H7 (cell line): ENCODE results near the gene PRDM4. TPM values are rescaled to one million over a fixed set of nuclear protein-coding genes. Genes with fewer than 3 reads are reported as not detected.

Experiments used
- DNase-seq: peaks from one replicate; pipeline ENCODE4 v3.0.0; 2012
- H3K27me3 ChIP-seq: 2 replicates; pipeline ENCODE4 v1.6.0; 2011; ENCODE audit warnings: mild to moderate bottlenecking, low read length; ENCODE audit not compliant: control insufficient read depth, insufficient read depth
- H3K36me3 ChIP-seq: replicated peaks from 2 replicates; pipeline ENCODE4 v1.5.1; 2011; ENCODE audit warnings: low read length; ENCODE audit not compliant: control insufficient read depth, insufficient read depth
- H3K4me3 ChIP-seq: 2 replicates; pipeline ENCODE4 v1.5.1; 2011; ENCODE audit warnings: low read depth, mild to moderate bottlenecking, control low read depth, low read length, moderate library complexity; ENCODE audit not compliant: insufficient read depth
- total RNA-seq: library from RNA; depleted of rRNA; stranded (reverse); fragments of >200 nt; shearing (Covaris generic); gene quantifications from 2 replicates; pipeline ENCODE4 v1.2.3, GENCODE V29; 2014

Gene PRDM4
- total RNA-seq, 1 experiment from 2014 or later: 14.4 TPM

DNA sequence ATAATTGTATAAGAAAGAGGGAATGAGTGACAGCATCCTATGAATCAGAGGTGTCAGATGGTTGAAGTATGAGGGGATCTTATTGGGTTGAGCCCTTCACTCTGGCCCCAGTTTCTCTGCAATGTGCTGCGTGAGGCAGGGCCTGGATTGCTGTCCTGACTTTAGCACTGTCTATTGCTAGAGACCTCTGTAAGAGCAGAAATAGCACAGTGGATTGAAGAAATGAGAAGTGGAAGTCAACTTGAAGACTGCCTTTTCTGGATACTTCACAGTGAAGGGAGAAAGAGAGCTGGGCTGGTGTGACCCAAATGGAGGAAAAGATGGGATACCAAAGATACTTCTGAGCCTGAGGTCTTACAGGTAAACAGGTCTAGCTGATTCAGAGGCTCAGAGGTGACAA, 19.4 kb upstream of the PRDM4 start:
- DNase-seq: no peak
- Histone ChIP-seq H3K4me3 (no peak overlapping the region), H3K36me3 (no peaks in the 10 kb centered on the region), H3K27me3 (peaks cover 27% of the 10 kb centered on the region)

DNA sequence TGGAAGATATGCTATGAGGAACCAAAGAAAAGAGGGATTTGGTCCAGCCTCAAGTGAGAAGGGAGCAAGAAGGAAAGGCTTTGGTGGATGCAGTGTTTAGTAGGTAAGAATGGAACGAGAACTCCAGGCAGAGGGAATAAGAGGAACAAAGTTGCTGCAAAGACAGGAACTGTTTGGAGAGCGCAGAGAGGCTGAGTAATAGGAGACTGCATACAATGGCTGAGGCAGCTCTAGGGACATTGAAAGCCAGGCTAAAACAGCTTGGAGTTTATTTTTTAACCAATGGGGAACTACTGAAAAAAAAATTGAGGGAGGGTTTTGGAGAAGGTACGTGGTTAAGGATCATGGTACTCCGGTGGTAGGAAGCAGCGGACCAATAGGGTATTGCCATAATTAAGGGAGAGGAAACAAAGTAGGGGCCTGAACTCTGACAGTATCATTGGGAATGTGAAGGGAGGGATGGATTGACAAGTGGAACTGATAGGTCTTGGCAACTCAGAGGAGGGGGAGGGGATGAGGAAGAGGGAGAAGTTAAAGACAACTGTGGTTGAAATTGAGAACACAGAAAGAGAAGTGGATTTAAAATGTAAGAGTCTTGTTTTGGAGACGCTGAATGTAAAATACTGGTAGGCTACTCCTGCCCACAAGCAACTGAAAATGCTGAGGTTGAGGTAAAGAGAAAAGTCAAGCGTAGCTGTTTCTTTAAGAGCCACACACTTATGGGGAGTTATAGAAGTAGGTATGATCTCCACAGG, 18.3 kb upstream of the PRDM4 start:
- Histone ChIP-seq H3K36me3 (no peaks in the 10 kb centered on the region), H3K4me3 (no peak overlapping the region), H3K27me3 (peaks cover 37% of the 10 kb centered on the region)
- DNase-seq: no peak

DNA sequence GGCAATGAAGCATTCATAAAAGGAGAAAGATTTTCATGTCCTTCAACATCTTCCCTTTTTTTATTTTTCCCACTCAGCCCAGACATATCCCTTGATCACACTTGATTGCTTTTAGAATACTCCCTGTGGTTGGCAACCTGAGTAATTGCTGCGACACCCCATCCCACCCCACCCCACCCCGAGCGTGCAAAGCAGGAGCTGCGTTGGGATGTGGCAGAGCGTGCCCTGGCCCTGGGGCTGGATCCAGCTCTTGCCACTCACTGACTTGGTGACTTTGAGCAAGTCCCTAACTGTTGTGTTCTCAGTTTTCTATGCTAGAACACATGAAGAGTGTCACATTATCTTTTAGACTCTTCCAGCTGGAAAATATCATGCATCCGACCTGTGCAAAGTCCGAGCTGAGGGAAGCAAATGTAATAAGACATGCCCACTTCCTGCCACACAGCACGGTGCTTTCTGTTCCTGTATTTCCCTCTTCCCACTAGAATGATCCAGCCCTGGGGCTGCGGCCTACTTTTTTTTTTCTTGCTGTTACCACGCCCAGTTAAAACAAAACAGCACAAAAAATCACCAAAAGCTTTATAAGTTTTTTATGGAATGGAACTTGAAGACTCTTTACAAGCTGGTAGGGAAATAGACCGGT, 17.6 kb upstream of the PRDM4 start:
- Histone ChIP-seq H3K27me3 (peaks cover 44% of the 10 kb centered on the region), H3K4me3 (no peak overlapping the region), H3K36me3 (no peaks in the 10 kb centered on the region)
- no peak for DNase-seq

DNA sequence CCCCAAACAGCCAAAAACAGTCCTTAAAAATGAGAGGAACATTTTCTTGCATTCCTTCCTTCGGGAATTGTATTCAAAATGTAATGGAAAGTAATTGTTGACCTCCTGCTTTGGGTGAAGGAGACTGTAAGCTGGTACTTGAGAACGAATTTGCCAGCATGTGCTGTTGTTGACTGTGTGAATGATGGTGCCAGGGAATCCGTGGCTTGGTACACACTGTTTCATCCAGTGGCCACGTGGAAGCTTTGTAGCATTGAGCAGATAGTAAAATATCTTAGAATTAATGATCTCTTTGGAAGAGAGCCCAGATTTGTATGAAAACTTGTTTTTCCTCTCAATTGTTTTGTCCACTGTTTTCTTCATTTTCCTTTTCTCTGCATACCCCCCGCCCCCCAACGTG, 15.2 kb upstream of the PRDM4 start:
- no peak for DNase-seq
- Histone ChIP-seq H3K4me3 (no peak overlapping the region), H3K36me3 (no peaks in the 10 kb centered on the region), H3K27me3 (peaks cover 53% of the 10 kb centered on the region)

DNA sequence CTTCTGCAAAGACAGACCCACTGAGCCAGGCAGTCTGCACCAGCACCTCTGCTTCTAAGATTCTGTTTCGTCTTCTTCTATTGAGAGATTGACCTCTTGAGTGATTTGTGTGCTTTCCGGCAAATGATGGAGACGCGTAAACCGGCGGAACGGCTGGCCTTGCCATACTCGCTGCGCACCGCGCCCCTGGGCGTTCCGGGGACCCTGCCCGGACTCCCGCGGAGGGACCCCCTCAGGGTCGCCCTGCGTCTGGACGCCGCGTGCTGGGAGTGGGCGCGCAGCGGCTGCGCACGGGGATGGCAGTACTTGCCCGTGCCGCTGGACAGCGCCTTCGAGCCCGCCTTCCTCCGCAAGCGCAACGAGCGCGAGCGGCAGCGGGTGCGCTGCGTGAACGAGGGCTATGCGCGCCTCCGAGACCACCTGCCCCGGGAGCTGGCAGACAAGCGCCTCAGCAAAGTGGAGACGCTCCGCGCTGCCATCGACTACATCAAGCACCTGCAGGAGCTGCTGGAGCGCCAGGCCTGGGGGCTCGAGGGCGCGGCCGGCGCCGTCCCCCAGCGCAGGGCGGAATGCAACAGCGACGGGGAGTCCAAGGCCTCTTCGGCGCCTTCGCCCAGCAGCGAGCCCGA, 14.3 kb upstream of the PRDM4 start:
- peaks cover 53% of the 10 kb centered on the region for H3K27me3 ChIP-seq
- peak overlapping the region; percentile 44 for H3K4me3 ChIP-seq

DNA sequence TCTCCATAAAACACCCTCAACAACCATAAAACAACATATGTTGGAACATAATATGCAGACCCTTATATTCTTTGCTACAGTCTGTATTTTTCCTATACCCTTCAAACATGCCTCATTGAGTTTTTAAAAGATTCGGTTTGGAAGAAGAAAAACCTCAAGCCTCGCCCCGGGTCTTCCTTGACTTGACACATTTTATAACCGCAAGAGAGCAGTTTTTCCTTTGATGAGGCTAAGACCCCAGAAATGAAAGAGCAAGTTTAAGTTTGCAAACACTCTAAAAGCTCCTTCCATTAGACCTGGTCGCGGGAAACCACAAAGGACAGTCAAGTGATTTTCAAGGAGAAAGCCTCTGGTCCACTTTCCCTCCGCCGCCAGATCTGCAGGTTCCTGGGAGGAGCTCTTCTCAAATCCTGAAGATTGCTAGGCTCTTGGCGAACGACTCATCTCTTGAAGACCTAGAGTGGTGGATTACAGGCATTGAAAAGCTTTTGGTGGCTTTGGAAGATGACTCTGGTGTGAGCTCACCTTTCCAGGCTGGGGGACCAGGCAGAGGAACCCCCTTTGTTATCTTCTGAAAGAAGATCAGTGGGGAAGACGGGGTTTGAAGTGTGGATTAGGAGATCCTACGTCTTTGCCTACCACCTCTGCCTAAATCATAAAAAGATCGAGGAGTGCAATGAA, 13.6 kb upstream of the PRDM4 start, which contains the start of gene ASCL4:
Gene ASCL4, plus strand, starts transcription at position 356 of the 681 bp plus-strand sequence. CDS start 515 bp downstream, outside the sequence.
- Histone ChIP-seq H3K27me3 (peaks cover 53% of the 10 kb centered on the region), H3K4me3 (peak within 1 kb of the TSS; percentile 44), H3K36me3 (no peaks in the 10 kb centered on the region)
- peak; percentile 31 for DNase-seq

More for the DNA sequence above, 14.3 kb upstream of the PRDM4 start:
- DNase-seq: peak; percentile 93
- H3K36me3 ChIP-seq: no peaks in the 10 kb centered on the region

DNA sequence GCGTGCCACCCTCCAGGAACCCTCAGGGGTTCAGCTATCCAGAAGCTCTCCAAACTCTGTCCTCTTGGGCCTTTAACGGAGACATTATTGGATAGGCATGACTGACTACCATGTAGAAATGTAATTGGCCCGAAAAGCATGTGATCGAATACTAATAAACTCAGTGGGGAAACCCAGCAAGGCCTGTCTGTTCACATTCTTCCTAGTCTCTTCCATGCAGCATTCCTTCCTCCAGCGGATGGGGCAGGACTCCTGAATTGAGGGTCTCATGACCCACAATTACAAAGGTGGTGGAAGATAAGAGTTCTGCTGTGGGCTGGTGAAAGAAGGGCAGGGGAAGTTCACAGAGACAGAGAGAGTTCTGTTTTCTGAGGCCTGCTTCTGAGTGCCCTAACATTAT, 6.5 kb upstream of the PRDM4 start:
- H3K36me3 ChIP-seq: no peaks in the 10 kb centered on the region
- H3K4me3 ChIP-seq: no peak overlapping the region
- no peak for DNase-seq
- peaks cover 2% of the 10 kb centered on the region; the same call in 1 of the 2 replicates for H3K27me3 ChIP-seq

DNA sequence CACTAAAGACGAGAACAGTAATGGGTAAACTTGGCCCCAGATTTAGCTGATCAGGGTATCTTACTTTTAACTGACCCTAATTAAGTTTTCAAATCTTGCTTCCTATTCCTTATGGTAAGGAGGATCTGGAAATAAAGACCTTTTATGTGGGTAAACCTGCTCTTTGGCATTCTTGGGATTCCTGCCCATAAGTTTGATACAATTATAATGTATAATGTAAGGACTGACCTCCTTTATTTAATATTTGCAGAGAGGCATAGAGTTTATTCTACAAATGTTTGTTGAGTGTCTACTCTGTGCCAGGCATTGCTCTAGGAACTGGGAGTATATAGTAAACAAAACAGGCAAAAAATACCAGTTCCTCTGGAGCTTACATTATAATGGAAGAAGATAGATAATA, 4.4 kb upstream of the PRDM4 start:
- Histone ChIP-seq H3K27me3 (no peaks in the 10 kb centered on the region; the same call in 1 of the 2 replicates), H3K36me3 (no peaks in the 10 kb centered on the region), H3K4me3 (no peak overlapping the region)
- no peak for DNase-seq

DNA sequence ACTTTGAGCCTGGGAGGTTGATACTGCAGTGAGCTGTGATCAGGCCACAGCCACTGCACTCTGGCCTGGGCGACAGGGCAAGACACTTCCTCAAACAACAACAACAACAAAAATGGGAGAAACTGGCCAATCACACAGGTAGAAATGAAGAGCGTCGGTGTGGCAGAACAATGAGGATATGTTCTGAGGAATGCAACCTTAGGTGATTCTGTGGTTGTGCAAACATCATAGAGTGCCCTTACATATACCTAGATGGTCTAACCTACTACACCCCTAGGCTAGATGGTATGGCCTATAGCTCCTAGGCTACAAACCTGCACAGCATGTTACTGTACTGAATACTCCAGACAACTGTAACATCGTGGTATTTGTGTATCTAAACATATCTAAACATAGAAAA, 3.7 kb upstream of the PRDM4 start:
- no peaks in the 10 kb centered on the region for H3K36me3 ChIP-seq
- no peaks in the 10 kb centered on the region; the same call in 1 of the 2 replicates for H3K27me3 ChIP-seq
- H3K4me3 ChIP-seq: no peak overlapping the region
- DNase-seq: no peak

DNA sequence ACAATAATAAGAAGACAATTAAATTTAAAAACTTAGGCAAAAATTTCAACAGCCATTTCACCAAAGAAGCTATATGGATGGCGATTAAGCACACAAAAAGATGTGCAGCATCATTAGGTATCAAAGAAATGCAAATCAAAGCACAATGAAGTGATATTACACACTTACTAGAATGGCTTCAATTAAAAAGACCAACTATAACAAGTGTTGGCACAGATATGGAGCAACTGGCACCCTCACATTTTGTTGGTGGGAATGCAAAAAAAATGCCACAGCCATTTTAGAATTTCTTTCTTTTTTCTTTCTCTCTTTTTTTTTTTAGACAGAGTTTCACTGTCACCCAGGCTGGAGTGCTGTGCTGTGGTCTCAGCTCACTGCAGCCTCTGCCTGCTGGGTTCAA, 1.9 kb upstream of the PRDM4 start:
- Histone ChIP-seq H3K27me3 (no peaks in the 10 kb centered on the region; the same call in 1 of the 2 replicates), H3K36me3 (no peaks in the 10 kb centered on the region), H3K4me3 (no peak overlapping the region)
- DNase-seq: no peak

DNA sequence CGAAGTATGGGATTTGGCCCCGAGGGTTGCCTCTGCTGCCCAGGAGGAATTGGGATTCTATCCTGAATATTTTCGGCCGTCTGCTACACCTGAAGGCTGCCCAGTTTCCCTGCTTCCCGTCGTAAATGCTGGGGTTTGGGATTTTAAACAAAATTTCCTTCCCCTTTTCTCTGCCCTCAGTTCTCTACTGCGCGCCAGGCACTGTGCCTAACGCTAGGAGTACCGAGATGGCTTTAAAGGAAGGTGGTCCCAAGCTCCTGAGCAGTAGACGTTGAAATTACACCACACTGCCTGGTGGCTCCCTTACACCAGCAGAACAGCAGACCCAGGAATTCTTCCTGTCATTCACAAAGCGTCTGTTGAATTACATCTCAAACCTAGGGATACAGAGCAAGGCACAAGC, 566 bp upstream of the PRDM4 start:
- no peaks in the 10 kb centered on the region; the same call in 1 of the 2 replicates for H3K27me3 ChIP-seq
- DNase-seq: peak; percentile 32
- H3K36me3 ChIP-seq: peaks cover 5% of the 10 kb centered on the region

DNA sequence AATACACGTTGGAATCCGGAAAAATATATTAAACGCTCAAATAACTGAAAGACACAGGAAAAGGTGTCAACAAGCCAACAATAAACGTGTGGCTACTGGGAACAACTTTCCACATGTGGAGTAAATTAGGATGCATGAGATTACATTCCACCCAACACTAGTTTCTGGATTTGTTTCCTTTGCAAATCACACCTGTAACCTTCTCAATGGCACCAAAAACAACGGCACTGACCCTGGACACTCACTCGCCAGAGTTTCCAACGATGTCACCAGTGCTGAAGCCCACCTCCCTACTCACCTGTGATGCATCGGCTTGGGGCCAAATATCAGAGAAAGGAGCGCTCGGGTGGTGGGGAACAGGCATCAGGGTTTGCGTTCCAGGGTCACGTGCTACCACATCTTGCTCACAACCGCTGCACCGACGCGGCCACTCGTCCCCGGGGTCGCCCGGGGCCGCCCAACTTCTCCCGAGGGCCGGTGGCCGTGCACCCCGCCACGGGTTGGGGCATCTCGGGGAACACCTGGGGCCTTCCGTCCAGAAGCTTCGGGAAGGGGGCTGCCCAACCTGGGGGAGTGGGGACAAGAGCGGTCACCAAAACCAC, 629 bp downstream of the PRDM4 start:
- Histone ChIP-seq H3K4me3 (peak overlapping the region; percentile 89), H3K27me3 (no peaks in the 10 kb centered on the region), H3K36me3 (peaks cover 7% of the 10 kb centered on the region)
- peak; percentile 69 for DNase-seq

More for the DNA sequence above, 566 bp upstream of the PRDM4 start:
- peak overlapping the region; percentile 57 for H3K4me3 ChIP-seq

DNA sequence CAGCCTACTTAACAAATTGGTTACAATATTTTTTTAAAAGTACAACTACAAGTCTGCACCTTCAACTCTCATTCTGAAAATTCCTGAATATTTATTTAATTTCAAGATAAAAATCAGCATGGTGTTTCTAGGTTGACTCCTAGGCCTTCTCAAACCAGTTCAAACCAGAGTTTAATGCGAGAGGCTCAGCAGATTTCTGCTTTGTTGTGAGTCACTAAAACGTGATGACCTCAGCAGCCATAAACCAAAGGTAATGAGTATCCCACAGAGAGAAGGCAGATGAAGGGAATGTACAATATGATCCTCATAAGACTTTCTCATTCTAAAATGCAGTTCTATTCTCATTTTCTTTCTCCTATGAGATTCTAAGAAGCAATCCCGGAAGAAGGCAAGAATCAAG, 1.5 kb downstream of the PRDM4 start:
- H3K36me3 ChIP-seq: peaks cover 10% of the 10 kb centered on the region
- no peaks in the 10 kb centered on the region for H3K27me3 ChIP-seq
- H3K4me3 ChIP-seq: no peak overlapping the region
- DNase-seq: no peak

DNA sequence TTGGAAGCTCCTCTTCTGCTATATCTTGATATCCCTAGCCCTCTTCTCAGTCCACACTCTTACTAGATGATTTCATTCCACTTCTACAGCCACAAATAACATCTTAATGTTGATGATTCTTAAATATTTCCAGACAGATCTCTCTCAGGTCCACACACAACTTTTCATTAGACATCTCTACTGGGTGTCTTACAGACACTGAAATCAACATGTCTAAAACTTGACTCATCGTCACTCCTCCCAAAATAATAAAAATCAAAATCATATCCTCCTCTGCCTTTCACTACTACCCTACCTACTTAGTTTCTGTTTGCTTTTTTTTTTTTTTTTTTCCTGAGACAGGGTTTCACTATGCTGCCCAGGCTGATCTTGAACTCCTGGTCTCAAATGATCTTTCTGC, 11.9 kb downstream of the PRDM4 start:
- Histone ChIP-seq H3K27me3 (no peaks in the 10 kb centered on the region), H3K36me3 (peaks cover 23% of the 10 kb centered on the region), H3K4me3 (no peak overlapping the region)
- DNase-seq: no peak
